ENCODE measurements around the gene RIPOR3.
"Not testable (repeated sequence)": the region's sequence is repeated elsewhere in the genome, so short reads cannot be mapped to it uniquely, and the experiment has no call there.

The RIPOR3 gene

DNA sequence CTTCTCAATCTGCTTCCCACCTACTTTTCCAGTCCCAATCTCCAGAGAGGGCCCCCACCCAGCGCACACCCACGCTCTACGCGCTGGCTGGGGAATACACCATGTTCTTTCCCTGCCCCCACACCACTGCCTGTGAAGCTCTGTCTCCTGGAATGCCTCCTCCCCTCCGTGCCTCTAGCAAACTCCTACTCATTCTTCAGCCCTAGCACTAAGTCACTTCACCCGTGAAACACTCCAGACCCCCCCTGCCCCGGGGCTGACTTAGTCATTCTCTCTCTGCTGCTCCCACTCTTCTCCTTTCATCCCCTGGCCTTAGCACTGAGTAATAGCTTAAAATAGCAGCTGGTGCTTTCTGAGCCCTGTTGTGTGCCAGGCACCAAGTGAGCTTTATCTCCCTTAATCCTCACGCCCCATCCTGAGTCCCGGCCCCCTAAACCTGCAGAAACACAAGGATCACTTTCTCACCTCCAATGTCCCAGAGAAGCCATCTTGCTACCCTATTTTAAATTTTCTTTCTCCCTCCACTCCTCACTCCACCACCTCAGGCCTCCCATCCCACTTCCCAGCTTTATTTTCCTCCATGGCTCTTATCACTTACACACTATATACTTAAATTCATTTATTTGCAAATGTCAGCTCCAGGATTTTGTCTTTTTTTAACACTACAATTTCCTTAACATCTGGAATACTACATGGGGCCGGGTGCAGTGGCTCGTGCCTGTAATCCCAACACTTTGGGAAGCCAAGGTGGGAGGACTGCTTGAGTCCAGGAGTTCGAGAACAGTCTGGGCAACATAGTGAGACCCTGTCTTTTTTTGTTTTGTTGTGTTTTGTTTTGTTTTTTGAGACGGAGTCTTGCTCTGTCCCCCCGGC, 33.7 kb upstream of the RIPOR3 start:
- DNase-seq, result peak in 1 of 2 experiments; percentile 40

DNA sequence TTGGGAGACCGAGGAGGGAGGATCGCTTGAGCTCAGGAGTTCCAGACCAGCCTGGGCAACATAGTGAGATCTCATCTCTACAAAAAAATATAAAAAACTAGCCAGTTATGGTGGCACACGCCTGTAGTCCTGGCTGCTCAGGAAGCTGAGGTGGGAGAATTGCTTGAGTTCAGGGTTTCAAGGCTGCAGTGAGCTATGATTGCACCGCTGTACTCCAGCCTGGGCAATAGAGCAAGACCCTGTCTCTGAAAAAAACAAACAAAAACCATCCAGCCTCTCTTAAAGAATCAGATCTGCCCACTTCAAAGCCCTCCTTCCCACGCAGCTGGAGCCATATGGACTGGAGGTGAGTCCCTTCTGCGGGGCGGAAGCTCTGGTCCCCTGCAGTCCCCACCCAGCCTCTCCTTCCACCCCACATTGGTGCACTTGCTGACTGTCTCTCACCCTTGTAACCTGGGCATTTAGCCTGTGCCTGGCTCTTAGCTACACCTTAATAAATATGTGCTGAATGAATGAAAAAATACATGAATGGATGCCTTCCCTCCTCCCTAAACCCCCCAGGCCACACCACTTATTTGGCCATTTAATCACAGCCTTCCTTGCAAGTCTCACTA, 32.9 kb upstream of the RIPOR3 start:
- no peak for DNase-seq

- no peak for DNase-seq
Measured at GRCh38 chr20:50723672-50724071, 32.3 kb upstream of the RIPOR3 start.

- DNase-seq, result no peak
Measured at GRCh38 chr20:50722424-50723155, 31.2 kb upstream of the RIPOR3 start.

DNA sequence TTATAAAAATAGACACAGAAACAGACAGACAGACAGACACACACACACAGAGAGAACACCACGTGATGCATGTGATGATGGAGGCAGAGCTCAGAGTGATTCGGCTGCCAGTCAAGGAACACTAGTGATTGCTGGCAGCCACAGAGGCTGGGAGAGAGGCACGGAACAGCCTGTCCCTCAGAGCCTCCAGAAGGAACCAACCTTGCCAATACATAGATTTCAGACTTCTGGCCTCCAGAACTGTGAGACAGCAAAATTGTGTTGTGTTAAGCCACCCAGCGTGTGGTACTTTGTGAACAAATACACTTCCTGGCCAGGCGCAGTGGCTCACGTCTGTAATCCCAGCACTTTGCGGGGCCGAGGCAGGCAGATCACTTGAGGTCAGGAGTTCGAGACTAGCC, 30.5 kb upstream of the RIPOR3 start:
- DNase-seq, result no peak

DNA sequence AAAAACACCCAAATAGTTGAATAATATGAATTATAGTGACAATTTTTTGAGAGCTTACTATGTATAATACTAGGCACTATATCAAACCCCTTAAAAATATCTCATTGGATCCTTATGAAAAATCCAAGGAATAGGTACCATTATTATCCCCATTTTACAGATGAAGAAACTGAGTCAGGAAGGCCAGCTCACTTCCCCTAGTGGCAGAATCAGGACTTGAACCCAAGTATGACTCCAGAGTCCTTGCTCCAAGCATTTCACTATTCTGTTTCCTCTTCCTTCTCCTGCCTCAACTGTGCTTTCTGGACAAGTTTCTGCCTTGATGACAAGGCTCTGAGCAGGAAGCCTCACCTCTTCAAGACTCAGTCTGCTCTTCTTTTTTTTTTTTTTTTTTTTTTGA, 29.2 kb upstream of the RIPOR3 start:
- no peak for DNase-seq

DNA sequence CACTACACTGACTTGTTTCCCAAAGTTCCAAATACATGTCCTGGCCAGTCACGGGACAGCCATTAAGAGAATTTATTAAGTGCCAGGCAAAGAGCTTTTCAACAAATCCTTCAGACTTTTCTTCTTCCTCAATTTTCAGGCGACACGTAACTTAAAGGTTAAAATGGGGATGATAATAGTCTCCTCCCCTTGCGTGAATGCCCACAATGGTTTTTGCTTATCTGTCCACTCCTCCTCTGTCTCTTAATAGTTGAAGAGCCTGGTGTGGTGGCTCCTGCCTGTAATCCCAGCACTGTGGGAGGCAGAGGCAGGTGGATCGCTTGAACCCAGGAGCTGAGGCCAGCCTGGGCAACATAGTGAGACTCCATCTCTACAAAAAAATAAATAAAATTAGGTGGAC, 28.7 kb upstream of the RIPOR3 start:
- DNase-seq, result no peak

DNA sequence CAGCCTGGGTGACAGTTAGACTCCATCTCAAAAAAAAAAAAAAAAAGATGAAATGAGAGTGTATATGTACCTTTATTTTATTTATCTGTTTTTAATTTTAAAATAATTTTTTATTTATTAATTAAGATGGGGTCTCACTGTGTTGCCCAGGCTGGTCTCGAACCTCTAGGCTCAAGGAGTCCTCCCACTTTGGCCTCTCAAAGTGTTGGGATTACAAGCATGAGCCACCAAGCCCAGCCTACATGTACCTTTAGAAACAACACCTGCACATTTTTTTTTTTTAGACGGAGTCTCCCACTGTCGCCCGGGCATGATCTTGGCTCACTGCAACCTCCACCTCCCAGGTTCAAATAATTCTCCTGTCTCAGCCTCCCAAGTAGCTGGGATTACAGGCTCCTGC, 28.0 kb upstream of the RIPOR3 start:
- DNase-seq, result no peak

- no peak for DNase-seq
Measured at GRCh38 chr20:50717974-50718761, 26.8 kb upstream of the RIPOR3 start.

DNA sequence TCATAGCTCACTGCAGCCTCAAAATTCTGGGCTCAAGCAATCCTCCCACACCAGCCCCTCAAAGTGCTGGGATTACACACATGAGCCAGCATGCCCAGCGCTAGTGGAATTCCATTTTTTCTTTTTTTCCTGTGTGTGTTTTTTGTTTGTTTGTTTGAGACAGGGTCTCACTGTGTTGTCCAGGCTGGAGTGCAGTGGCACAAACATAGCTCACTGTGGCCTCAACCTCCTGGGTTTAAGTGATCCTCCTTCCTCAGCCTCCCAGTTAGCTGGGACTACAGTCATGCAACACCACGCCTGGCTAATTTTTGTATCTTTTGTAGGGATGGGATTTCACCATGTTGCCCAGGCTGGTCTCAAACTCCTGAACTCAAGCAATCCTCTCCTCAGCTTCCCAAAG, 26.0 kb upstream of the RIPOR3 start:
- DNase-seq, result no peak

GRCh38 chr20:50716518-50716917, 25.2 kb upstream of the RIPOR3 start:
- no peak for DNase-seq

DNA sequence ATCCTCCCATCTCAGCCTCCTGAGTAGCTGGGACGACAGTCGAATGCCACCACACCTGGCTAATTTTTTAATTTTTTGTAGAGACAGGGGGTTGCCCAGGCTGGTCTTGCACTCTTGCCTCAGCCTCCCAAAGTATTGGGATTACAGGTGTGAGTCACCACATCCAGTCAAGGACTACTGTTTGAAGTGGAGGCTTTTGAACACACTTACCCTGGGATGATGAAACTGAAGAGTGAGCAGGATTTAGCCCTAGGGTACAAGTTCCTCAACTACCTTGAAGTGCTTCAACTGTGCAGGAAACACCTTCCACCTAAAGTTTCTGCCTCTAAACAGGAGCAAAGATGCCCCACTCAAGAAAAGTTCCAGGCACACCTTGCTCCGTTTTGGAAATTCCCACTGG, 24.4 kb upstream of the RIPOR3 start:
- no peak for DNase-seq

DNA sequence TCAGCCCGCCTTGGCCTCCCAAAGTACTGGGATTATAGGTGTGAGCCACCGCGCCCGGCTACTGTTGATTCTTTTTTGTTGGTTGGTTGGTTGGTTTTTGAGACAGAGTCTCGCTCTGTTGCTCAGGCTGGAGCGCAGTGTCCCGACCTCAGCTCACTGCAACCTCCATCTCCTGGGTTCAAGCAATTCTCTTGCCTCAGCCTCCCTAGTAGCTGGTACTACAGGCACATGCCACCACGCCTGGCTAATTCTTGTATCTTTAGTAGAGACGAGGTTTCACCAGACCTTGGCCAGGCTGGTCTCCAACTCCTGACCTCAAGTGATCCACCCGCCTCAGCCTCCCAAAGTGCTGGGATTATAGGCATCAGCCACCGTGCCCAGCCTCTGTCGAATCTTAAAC, 23.1 kb upstream of the RIPOR3 start:
- DNase-seq, result not testable (repeated sequence)

- DNase-seq, result peak in 1 of 2 experiments; percentile 23
Measured at GRCh38 chr20:50713657-50714101, 22.3 kb upstream of the RIPOR3 start.

DNA sequence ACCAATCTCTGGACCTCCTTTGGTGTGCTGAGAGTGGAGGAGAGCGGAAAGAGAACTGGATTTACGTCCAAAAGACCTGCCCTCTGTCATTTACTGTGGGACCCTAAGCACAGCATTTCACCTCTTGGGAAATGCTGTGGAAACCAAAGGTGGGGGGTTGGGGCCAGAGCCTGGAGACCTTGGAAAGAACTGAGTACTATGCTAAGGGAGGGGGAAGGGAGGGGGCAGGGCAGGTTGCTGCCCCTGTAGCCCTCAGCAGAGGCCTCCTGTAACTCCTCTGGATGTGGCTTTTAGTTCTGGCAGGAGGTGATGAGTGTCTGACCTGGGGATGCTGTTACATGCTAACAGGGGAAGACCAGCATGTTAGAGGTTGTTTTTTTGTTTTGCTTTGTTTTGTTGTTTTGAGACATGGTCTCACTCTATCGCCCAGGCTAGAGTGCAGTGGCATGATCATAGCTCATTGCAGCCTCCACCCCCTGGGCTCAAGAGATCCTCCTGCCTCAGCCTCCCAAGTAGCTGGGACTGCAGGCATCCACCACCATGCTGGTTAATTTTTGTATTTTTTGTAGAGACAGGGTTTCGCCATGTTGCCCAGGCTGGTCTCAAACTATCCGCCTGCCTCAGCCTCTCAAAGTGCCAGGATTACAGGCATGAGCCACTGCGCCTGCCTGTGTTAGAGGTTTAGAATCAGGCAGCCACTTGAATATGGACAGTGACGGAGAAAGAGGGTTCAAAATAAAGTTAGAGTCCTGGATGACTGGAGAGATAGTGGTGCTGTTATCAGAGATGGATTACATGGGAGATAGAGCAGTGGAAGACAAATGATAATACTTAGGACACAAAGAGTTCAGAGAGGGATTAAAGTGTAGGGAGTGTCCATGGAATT, 21.7 kb upstream of the RIPOR3 start:
- no peak for DNase-seq

DNA sequence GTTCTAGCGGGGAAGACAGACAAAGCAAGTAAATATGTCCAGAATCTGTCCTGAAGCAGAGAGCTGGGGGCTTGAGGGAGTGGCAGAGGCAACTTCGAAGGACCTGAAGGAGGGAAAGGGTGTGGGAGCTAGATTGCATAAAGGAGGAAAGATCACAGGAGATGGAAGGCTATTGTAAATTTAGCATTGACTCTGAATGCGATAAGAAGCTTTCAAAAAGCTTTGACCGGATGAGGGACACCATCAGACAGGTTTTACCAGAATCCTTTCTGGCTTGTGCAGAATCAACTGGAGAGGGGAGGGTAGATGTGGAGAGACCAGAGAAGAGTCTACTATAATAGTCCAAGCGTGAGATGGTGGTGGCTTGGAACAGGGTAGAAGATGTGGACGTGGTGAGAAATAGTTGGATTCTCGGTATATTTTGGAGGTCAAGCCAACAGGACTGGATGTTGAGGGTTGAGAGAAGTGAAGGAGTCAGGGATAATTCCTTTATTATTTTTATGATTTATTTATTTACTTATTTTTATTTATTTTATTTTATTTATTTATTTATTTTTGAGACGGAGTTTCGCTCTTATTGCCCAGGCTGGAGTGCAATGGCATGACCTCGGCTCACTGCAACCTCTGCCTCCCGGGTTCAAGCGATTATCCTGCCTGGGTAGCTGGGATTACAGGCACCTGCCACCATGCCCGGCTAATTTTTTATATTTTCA, 19.9 kb upstream of the RIPOR3 start:
- DNase-seq, result no peak

- no peak for DNase-seq
Measured at GRCh38 chr20:50710492-50711063, 19.2 kb upstream of the RIPOR3 start.

GRCh38 chr20:50709636-50709973, 18.3 kb upstream of the RIPOR3 start:
- no peak for DNase-seq

- no peak for DNase-seq
Measured at GRCh38 chr20:50708845-50709635, 17.7 kb upstream of the RIPOR3 start.

GRCh38 chr20:50704971-50705370, 13.6 kb upstream of the RIPOR3 start:
- no peak for DNase-seq
